ENCODE measurements around the gene EED. TPM values are rescaled to one million over a fixed set of nuclear protein-coding genes. Genes with fewer than 3 reads are reported as not detected.

Gene EED
- total RNA-seq, 1 donor from 2014 or later: 16.5 TPM

DNA sequence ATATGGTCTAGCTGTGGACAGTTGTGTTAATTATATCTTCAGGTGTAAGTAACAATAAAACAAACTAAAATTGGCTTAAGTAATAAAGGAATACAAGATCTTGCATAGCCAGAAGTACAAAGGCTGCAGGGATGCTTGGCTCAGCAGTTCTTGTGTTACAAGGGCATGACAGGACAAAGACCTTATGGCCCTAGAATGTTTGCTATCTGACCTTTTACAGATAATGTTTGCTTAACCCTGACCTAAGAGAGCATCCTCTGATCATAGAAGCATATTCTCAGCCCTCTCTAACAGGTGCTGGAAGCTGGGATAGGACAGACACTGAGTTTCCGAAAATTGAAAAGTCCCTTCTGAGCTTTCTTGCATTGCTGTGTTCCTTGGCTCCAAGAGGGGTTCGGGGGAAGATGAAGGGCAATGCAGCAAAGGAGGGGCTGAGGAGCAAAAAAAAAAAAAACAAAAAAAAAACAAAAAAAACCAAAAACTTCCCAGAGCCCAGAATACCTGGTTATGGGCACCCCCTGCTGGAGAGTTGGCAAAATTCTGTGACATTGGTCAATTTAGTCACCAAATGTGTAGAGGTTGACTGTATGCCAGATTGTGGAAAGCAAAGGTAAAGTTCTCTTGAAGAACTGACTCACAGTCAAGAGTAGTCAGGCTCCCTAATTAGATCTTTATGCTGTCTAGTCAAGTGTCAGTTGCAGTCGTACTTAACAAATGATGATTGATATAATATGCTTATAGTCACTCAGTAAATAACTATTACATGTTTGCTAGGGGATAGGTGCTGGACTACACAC is 47.1 kb downstream of the EED start:
- Mint-ChIP-seq H3K4me1 (ENCODE audit: unreplicated experiment) (no peaks in the 10 kb centered on the region), H3K9me3 (ENCODE audit: unreplicated experiment) (no peaks in the 10 kb centered on the region), H3K36me3 (ENCODE audit: unreplicated experiment) (no peaks in the 10 kb centered on the region), H3K4me3 (ENCODE audit: unreplicated experiment) (no peak overlapping the region), H3K27ac (ENCODE audit: unreplicated experiment) (no peak overlapping the region), H3K27me3 (ENCODE audit: unreplicated experiment) (peaks cover 7% of the 10 kb centered on the region)
- DNase-seq (ENCODE audit: extremely low spot score, unreplicated experiment): no peak
- TF ChIP-seq CTCF (IDR thresholded peaks at IDR 0.05): peak; percentile 82

GRCh38 chr11:86292912-86293616 is 48.5 kb downstream of the EED start:
- Mint-ChIP-seq H3K4me3 (ENCODE audit: unreplicated experiment) (no peak overlapping the region), H3K36me3 (ENCODE audit: unreplicated experiment) (no peaks in the 10 kb centered on the region), H3K4me1 (ENCODE audit: unreplicated experiment) (no peaks in the 10 kb centered on the region), H3K9me3 (ENCODE audit: unreplicated experiment) (no peaks in the 10 kb centered on the region), H3K27ac (ENCODE audit: unreplicated experiment) (no peak overlapping the region), H3K27me3 (ENCODE audit: unreplicated experiment) (peaks cover 7% of the 10 kb centered on the region)
- no peak for TF ChIP-seq CTCF (IDR thresholded peaks at IDR 0.05)
- DNase-seq (ENCODE audit: extremely low spot score, unreplicated experiment): no peak

GRCh38 chr11:86294026-86294425 is 49.5 kb downstream of the EED start:
- no peak for TF ChIP-seq CTCF (IDR thresholded peaks at IDR 0.05)
- Mint-ChIP-seq H3K27ac (ENCODE audit: unreplicated experiment) (no peak overlapping the region), H3K27me3 (ENCODE audit: unreplicated experiment) (peaks cover 7% of the 10 kb centered on the region), H3K4me3 (ENCODE audit: unreplicated experiment) (no peak overlapping the region), H3K4me1 (ENCODE audit: unreplicated experiment) (no peaks in the 10 kb centered on the region), H3K36me3 (ENCODE audit: unreplicated experiment) (no peaks in the 10 kb centered on the region), H3K9me3 (ENCODE audit: unreplicated experiment) (no peaks in the 10 kb centered on the region)
- no peak for DNase-seq (ENCODE audit: extremely low spot score, unreplicated experiment)

- H3K9me3 Mint-ChIP-seq (ENCODE audit: unreplicated experiment): no peaks in the 10 kb centered on the region
- no peak for DNase-seq (ENCODE audit: extremely low spot score, unreplicated experiment)
- TF ChIP-seq CTCF (IDR thresholded peaks at IDR 0.05): no peak
- H3K4me3 Mint-ChIP-seq (ENCODE audit: unreplicated experiment): peak overlapping the region; percentile 100
- H3K27me3 Mint-ChIP-seq (ENCODE audit: unreplicated experiment): peaks cover 12% of the 10 kb centered on the region
- peaks cover 5% of the 10 kb centered on the region for H3K36me3 Mint-ChIP-seq (ENCODE audit: unreplicated experiment)
- H3K27ac Mint-ChIP-seq (ENCODE audit: unreplicated experiment): no peak overlapping the region
- peaks cover 18% of the 10 kb centered on the region for H3K4me1 Mint-ChIP-seq (ENCODE audit: unreplicated experiment)
These were observed 57.2 kb downstream of the EED start for GRCh38 chr11:86301742-86302091.

- Mint-ChIP-seq H3K36me3 (ENCODE audit: unreplicated experiment) (peaks cover 5% of the 10 kb centered on the region), H3K4me1 (ENCODE audit: unreplicated experiment) (peaks cover 18% of the 10 kb centered on the region), H3K4me3 (ENCODE audit: unreplicated experiment) (peak within 1 kb of the TSS; percentile 100), H3K9me3 (ENCODE audit: unreplicated experiment) (no peaks in the 10 kb centered on the region), H3K27ac (ENCODE audit: unreplicated experiment) (peak within 1 kb of the TSS; percentile 92), H3K27me3 (ENCODE audit: unreplicated experiment) (peaks cover 12% of the 10 kb centered on the region)
- TF ChIP-seq CTCF (IDR thresholded peaks at IDR 0.05): no peak
- DNase-seq (ENCODE audit: extremely low spot score, unreplicated experiment): peak; percentile 97
These were observed 57.7 kb downstream of the EED start, which contains the start of gene HIKESHI for GRCh38 chr11:86302092-86302793. Gene HIKESHI (plus strand): TSS chr11:86302240. CDS start chr11:86302449, 209 bp downstream.

All from osteocyte (in vitro differentiated cells).